ENCODE measurements around the gene ABCC3. TPM values are rescaled to one million over a fixed set of nuclear protein-coding genes. Genes with fewer than 3 reads are reported as not detected.
A peak's percentile ranks its signal among the peaks of the same experiment; 100 is the strongest.

The ABCC3 gene
- total and polyA plus RNA-seq, 9 of the 15 experiments (the other 6 are each of a cell fraction or from before 2014, with no cell fraction given): 0.03 to 1.6 (median 0.42) TPM; not detected in 5

DNA sequence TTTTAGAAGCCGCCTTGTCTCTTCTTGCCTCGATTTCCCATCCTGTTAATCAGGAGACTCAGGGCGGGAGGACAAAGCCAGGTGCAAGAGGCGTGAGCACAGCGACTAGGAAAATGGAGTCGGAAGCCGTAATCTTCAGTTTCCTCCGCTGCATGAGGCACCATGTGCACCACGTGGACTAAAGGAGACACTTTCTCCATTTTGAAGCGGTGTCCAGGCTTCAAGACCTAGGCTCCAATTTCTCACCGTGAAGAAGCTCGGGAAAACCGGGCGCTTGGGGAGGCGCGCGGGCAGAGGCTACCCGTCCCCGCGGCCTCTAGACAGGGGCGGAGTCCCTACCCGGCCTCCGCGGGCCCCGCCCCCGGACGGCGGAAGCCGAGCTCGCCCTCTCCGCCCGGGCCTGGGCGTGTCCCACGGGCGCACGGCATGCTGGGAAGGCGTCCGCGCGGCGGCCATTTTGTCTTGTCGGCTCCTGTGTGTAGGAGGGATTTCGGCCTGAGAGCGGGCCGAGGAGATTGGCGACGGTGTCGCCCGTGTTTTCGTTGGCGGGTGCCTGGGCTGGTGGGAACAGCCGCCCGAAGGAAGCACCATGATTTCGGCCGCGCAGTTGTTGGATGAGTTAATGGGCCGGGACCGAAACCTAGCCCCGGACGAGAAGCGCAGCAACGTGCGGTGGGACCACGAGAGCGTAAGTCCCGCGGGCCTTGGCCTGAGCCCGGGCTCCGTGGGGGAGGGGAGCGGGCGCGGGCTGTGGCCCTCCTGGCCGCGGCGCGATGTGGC, 84.7 kb downstream of the ABCC3 start, which contains the start of gene LUC7L3 (continued):
- TF ChIP-seq JUN (IDR thresholded peaks at IDR 0.05; ENCODE audit: borderline replicate concordance, low read depth, low read length) (peak; percentile 17; the same call in 1 of the 2 replicates), JUN (CRISPR knock-in tag; IDR thresholded peaks at IDR 0.05; ENCODE audit: borderline replicate concordance) (peak; percentile 83; the same call in 1 of the 2 replicates), ZNF3 (CRISPR knock-in tag; IDR thresholded peaks at IDR 0.05) (no peak), U2AF2 (optimal IDR thresholded peaks at IDR 0.05; ENCODE audit: low read depth, low read length) (no peak), GTF2F1 (IDR thresholded peaks at IDR 0.05; ENCODE audit: low read depth, low read length) (peak; percentile 85), FUS (optimal IDR thresholded peaks at IDR 0.05; ENCODE audit: low read depth, low read length) (peak; percentile 41), ADNP (tag; IDR thresholded peaks at IDR 0.05) (no peak), POU5F1 (IDR thresholded peaks at IDR 0.05; ENCODE audit: borderline replicate concordance, low read depth, low read length, partially characterized antibody) (no peak), ATF4 (CRISPR knock-in tag; IDR thresholded peaks at IDR 0.05) (peak; percentile 53; the same call in 1 of the 2 replicates), TAL1 (IDR thresholded peaks at IDR 0.05) (no peak), POLR2G (IDR thresholded peaks at IDR 0.05; ENCODE audit: low read depth, low read length) (peak; percentile 99), PREB (CRISPR knock-in tag; IDR thresholded peaks at IDR 0.05) (no peak), PPARD (CRISPR knock-in tag; IDR thresholded peaks at IDR 0.05) (no peak), ZKSCAN1 (IDR thresholded peaks at IDR 0.05; ENCODE audit: low read depth, low read length) (0 out of 2 replicates have a peak, but pooled peaks have one; percentile 43), POLR2B (IDR thresholded peaks at IDR 0.05; ENCODE audit: low read depth, partially characterized antibody) (peak; percentile 97), CREB1 (IDR thresholded peaks at IDR 0.05) (no peak; the same call in 1 of the 2 replicates), CREB1 (CRISPR knock-in tag; IDR thresholded peaks at IDR 0.05) (peak; percentile 51)
- TF ChIP-seq, protein P1, sequence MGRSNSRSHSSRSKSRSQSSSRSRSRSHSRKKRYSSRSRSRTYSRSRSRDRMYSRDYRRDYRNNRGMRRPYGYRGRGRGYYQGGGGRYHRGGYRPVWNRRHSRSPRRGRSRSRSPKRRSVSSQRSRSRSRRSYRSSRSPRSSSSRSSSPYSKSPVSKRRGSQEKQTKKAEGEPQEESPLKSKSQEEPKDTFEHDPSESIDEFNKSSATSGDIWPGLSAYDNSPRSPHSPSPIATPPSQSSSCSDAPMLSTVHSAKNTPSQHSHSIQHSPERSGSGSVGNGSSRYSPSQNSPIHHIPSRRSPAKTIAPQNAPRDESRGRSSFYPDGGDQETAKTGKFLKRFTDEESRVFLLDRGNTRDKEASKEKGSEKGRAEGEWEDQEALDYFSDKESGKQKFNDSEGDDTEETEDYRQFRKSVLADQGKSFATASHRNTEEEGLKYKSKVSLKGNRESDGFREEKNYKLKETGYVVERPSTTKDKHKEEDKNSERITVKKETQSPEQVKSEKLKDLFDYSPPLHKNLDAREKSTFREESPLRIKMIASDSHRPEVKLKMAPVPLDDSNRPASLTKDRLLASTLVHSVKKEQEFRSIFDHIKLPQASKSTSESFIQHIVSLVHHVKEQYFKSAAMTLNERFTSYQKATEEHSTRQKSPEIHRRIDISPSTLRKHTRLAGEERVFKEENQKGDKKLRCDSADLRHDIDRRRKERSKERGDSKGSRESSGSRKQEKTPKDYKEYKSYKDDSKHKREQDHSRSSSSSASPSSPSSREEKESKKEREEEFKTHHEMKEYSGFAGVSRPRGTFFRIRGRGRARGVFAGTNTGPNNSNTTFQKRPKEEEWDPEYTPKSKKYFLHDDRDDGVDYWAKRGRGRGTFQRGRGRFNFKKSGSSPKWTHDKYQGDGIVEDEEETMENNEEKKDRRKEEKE (IDR thresholded peaks at IDR 0.05; ENCODE audit: borderline replicate concordance in 1 of 2, control insufficient read depth in 1 of 2, low read depth in 2 of 2, low read length in 1 of 2): no peak
- TF ChIP-seq, protein P2, sequence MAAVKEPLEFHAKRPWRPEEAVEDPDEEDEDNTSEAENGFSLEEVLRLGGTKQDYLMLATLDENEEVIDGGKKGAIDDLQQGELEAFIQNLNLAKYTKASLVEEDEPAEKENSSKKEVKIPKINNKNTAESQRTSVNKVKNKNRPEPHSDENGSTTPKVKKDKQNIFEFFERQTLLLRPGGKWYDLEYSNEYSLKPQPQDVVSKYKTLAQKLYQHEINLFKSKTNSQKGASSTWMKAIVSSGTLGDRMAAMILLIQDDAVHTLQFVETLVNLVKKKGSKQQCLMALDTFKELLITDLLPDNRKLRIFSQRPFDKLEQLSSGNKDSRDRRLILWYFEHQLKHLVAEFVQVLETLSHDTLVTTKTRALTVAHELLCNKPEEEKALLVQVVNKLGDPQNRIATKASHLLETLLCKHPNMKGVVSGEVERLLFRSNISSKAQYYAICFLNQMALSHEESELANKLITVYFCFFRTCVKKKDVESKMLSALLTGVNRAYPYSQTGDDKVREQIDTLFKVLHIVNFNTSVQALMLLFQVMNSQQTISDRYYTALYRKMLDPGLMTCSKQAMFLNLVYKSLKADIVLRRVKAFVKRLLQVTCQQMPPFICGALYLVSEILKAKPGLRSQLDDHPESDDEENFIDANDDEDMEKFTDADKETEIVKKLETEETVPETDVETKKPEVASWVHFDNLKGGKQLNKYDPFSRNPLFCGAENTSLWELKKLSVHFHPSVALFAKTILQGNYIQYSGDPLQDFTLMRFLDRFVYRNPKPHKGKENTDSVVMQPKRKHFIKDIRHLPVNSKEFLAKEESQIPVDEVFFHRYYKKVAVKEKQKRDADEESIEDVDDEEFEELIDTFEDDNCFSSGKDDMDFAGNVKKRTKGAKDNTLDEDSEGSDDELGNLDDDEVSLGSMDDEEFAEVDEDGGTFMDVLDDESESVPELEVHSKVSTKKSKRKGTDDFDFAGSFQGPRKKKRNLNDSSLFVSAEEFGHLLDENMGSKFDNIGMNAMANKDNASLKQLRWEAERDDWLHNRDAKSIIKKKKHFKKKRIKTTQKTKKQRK (IDR thresholded peaks at IDR 0.05; ENCODE audit: borderline replicate concordance, low read depth, low read length): no peak
